PFSK-1 (cell line): ENCODE data around the gene VASH1.

Source experiments
- FOXP2 ChIP-seq: optimal IDR thresholded peaks from 2 replicates; pipeline ENCODE3; 2011; ENCODE audit warnings: borderline replicate concordance, control low read depth, inconsistent platforms; ENCODE audit not compliant: insufficient read depth; ENCODE audit errors: extremely low read length, extremely low read depth
- POLR2AphosphoS5 ChIP-seq: IDR thresholded peaks from 2 replicates; pipeline ENCODE4 v1.6.1; 2012; ENCODE audit warnings: low read depth, mild to moderate bottlenecking, control low read depth, low read length, moderate library complexity
- REST ChIP-seq, 2 experiments: IDR thresholded peaks; 2 replicates each; pipeline versions ENCODE4 v1.6.1 to v1.8.0; 2011 to 2012; ENCODE audit warnings: low read depth in 2 of 2, low read length in 2 of 2, control low read depth in 1 of 2, inconsistent platforms in 1 of 2, mild to moderate bottlenecking in 1 of 2, moderate library complexity in 1 of 2; ENCODE audit not compliant: insufficient read depth in 1 of 2
- SIN3A ChIP-seq: IDR thresholded peaks from 2 replicates; pipeline ENCODE4 v1.6.1; 2012; ENCODE audit warnings: mild to moderate bottlenecking, low read length, moderate library complexity, borderline replicate concordance; ENCODE audit not compliant: insufficient read depth
- TAF1 ChIP-seq: IDR thresholded peaks from 2 replicates; pipeline ENCODE4 v1.6.1; 2012; ENCODE audit warnings: low read length, control low read depth, borderline replicate concordance; ENCODE audit not compliant: insufficient read depth

The VASH1 gene

GRCh38 chr14:76775695-76776427 is 14.6 kb downstream of the VASH1 start:
- no peak for TF ChIP-seq REST (IDR thresholded peaks at IDR 0.05; ENCODE audit: insufficient read depth in 1 of 2, low read depth in 2 of 2, low read length in 2 of 2)
- no peak for TF ChIP-seq FOXP2
- TF ChIP-seq POLR2AphosphoS5 = no peak
- TF ChIP-seq SIN3A = no peak
- no peak for TF ChIP-seq TAF1

- TF ChIP-seq SIN3A (no peak), FOXP2 (no peak), POLR2AphosphoS5 (no peak), REST (IDR thresholded peaks at IDR 0.05; ENCODE audit: insufficient read depth in 1 of 2, low read depth in 2 of 2, low read length in 2 of 2) (no peak), TAF1 (no peak)
These were observed 15.4 kb downstream of the VASH1 start for GRCh38 chr14:76776428-76777251.

- TF ChIP-seq POLR2AphosphoS5 = no peak
- no peak for TF ChIP-seq TAF1
- no peak for TF ChIP-seq SIN3A
- TF ChIP-seq REST (IDR thresholded peaks at IDR 0.05; ENCODE audit: insufficient read depth in 1 of 2, low read depth in 2 of 2, low read length in 2 of 2) = no peak
- no peak for TF ChIP-seq FOXP2
These were observed 16.5 kb downstream of the VASH1 start for GRCh38 chr14:76777721-76778120.

GRCh38 chr14:76778546-76779215 is 17.4 kb downstream of the VASH1 start:
- TF ChIP-seq TAF1 (no peak), POLR2AphosphoS5 (no peak), FOXP2 (no peak), SIN3A (no peak), REST (IDR thresholded peaks at IDR 0.05; ENCODE audit: insufficient read depth in 1 of 2, low read depth in 2 of 2, low read length in 2 of 2) (no peak)
